ENCODE results near the gene SESN1. TPM values are rescaled to one million over a fixed set of nuclear protein-coding genes. Genes with fewer than 3 reads are reported as not detected.

The SESN1 gene
- total RNA-seq, 4 donors from 2014 or later, result 50.8 to 80.5 (median 78.0) TPM

GRCh38 chr6:108958900-108959770, 135.5 kb downstream of the SESN1 start:
- Histone ChIP-seq H3K27me3 (no peaks in the 10 kb centered on the region), H3K27ac (peak overlapping the region in 2 of 4 donors; percentile 55 to 74), H3K4me3 (no peak overlapping the region), H3K36me3 (no peaks in the 10 kb centered on the region), H3K4me1 (peaks cover 0 to 37% (median 14%) of the 10 kb centered on the region in 3 donors), H3K9me3 (no peaks in the 10 kb centered on the region)
- TF ChIP-seq POLR2AphosphoS5 (IDR thresholded peaks at IDR 0.05) (no peak), POLR2A (IDR thresholded peaks at IDR 0.05) (no peak), EP300 (IDR thresholded peaks at IDR 0.05) (no peak)
- TF ChIP-seq, protein P1, sequence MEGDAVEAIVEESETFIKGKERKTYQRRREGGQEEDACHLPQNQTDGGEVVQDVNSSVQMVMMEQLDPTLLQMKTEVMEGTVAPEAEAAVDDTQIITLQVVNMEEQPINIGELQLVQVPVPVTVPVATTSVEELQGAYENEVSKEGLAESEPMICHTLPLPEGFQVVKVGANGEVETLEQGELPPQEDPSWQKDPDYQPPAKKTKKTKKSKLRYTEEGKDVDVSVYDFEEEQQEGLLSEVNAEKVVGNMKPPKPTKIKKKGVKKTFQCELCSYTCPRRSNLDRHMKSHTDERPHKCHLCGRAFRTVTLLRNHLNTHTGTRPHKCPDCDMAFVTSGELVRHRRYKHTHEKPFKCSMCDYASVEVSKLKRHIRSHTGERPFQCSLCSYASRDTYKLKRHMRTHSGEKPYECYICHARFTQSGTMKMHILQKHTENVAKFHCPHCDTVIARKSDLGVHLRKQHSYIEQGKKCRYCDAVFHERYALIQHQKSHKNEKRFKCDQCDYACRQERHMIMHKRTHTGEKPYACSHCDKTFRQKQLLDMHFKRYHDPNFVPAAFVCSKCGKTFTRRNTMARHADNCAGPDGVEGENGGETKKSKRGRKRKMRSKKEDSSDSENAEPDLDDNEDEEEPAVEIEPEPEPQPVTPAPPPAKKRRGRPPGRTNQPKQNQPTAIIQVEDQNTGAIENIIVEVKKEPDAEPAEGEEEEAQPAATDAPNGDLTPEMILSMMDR (IDR thresholded peaks at IDR 0.05), result no peak
- ATAC-seq, result no peak
- WGBS, 2 donors (ENCODE audit: low coverage in 1 of 2), result 89 to 97% methylated on average over 5 to 8 of the region's 10 CpGs

GRCh38 chr6:108957221-108957620, 137.4 kb downstream of the SESN1 start:
- 75% methylated on average over 1 of the region's 4 CpGs; no CpG with 5 or more reads in 1 of the 2 donors for WGBS, 2 donors (ENCODE audit: low coverage in 1 of 2)
- ATAC-seq, result no peak
- Histone ChIP-seq H3K27me3 (no peaks in the 10 kb centered on the region), H3K36me3 (no peaks in the 10 kb centered on the region), H3K27ac (no peak overlapping the region), H3K4me3 (no peak overlapping the region), H3K4me1 (peaks cover 0 to 48% (median 14%) of the 10 kb centered on the region in 3 donors), H3K9me3 (no peaks in the 10 kb centered on the region)
- TF ChIP-seq, protein P1 (IDR thresholded peaks at IDR 0.05), result no peak
- TF ChIP-seq POLR2AphosphoS5 (IDR thresholded peaks at IDR 0.05) (no peak), POLR2A (IDR thresholded peaks at IDR 0.05) (no peak), EP300 (IDR thresholded peaks at IDR 0.05) (no peak)

GRCh38 chr6:108955329-108955949, 139.2 kb downstream of the SESN1 start:
- TF ChIP-seq, protein P1 (IDR thresholded peaks at IDR 0.05), result no peak
- TF ChIP-seq POLR2A (IDR thresholded peaks at IDR 0.05), result no peak
- no peak for TF ChIP-seq EP300 (IDR thresholded peaks at IDR 0.05)
- no peak for TF ChIP-seq POLR2AphosphoS5 (IDR thresholded peaks at IDR 0.05)
- H3K4me1 ChIP-seq, result peaks cover 0 to 47% (median 2%) of the 10 kb centered on the region in 3 donors

DNA sequence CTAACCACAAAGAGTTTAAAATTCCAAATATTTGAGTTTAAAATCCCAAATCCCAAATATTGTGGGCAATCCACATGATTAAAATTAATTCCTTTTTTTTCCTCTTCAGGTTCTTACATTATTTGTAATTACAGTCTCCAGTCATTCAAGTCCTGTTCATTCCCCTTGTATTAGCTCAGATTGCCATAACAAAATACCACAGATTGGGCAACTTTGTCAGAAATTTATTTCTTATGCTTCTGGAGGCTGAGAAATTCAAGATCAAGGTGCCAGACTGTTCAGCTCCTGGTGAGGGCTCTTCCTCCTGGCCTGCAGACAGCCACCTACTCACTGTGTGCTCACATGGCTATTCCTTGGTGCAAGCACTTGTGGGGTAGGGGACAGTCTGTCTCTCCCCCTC, 141.0 kb downstream of the SESN1 start:
- Histone ChIP-seq H3K4me1 (peaks cover 0 to 39% (median 2%) of the 10 kb centered on the region in 3 donors), H3K4me3 (no peak overlapping the region)
- TF ChIP-seq, protein P1 (IDR thresholded peaks at IDR 0.05), result no peak
- no peak for TF ChIP-seq EP300 (IDR thresholded peaks at IDR 0.05)
- TF ChIP-seq POLR2AphosphoS5 (IDR thresholded peaks at IDR 0.05), result no peak
- no peak for TF ChIP-seq POLR2A (IDR thresholded peaks at IDR 0.05)

More at GRCh38 chr6:108955329-108955949, 139.2 kb downstream of the SESN1 start:
- ATAC-seq, result no peak
- Histone ChIP-seq H3K4me3 (no peak overlapping the region), H3K27ac (no peak overlapping the region), H3K36me3 (no peaks in the 10 kb centered on the region), H3K27me3 (no peaks in the 10 kb centered on the region), H3K9me3 (no peaks in the 10 kb centered on the region)
- WGBS, 2 donors (ENCODE audit: low coverage in 1 of 2), result 72 to 94% methylated on average over 12 to 14 of the region's 15 CpGs

More for the DNA sequence above, 141.0 kb downstream of the SESN1 start:
- Histone ChIP-seq H3K36me3 (no peaks in the 10 kb centered on the region), H3K9me3 (no peaks in the 10 kb centered on the region), H3K27me3 (no peaks in the 10 kb centered on the region), H3K27ac (peak overlapping the region in 2 of 4 donors; percentile 72 to 75)
- no peak for ATAC-seq
